GM23338 (cell line): ENCODE data around the gene NCF2. TPM values are rescaled to one million over a fixed set of nuclear protein-coding genes. Genes with fewer than 3 reads are reported as not detected.

Experiments used
- ATAC-seq: fragments of 200-7000 bp; cut with Tn5 transposase; 3 replicates; pipeline ENCODE4 v1.9.1; 2020
- DNase-seq: peaks from one replicate; pipeline ENCODE4 v3.0.0-alpha.2; 2015; ENCODE audit warnings: low spot score
- H2AFZ ChIP-seq: fragments of 200-600 bp; sonication (generic); 2 replicates; pipeline ENCODE4 v1.8.0; 2016; ENCODE audit warnings: antibody characterized with exemption, mild to moderate bottlenecking, moderate library complexity
- H3F3A ChIP-seq: fragments of 200-600 bp; sonication (generic); replicated peaks from 2 replicates; pipeline ENCODE4 v1.8.0; 2017; ENCODE audit warnings: antibody characterized with exemption, mixed run types, low read depth
- H3K27ac ChIP-seq: fragments of 200-600 bp; sonication (generic); 2 replicates; pipeline ENCODE4 v1.6.1; 2016; ENCODE audit warnings: low read depth
- H3K27me3 ChIP-seq: fragments of 200-600 bp; sonication (generic); 2 replicates; pipeline ENCODE4 v1.8.0; 2016; ENCODE audit warnings: mild to moderate bottlenecking, mixed run types, moderate library complexity; ENCODE audit not compliant: insufficient read depth
- H3K36me3 ChIP-seq: fragments of 200-600 bp; sonication (generic); 2 replicates; pipeline ENCODE4 v1.8.0; 2016; ENCODE audit warnings: mild to moderate bottlenecking; ENCODE audit not compliant: insufficient read depth
- H3K4me1 ChIP-seq: fragments of 200-600 bp; sonication (generic); 2 replicates; pipeline ENCODE4 v1.8.0; 2016; ENCODE audit warnings: mild to moderate bottlenecking, moderate library complexity; ENCODE audit not compliant: insufficient read depth
- H3K4me2 ChIP-seq: fragments of 200-600 bp; sonication (generic); 2 replicates; pipeline ENCODE4 v1.7.1; 2017; ENCODE audit warnings: mixed run types
- H3K4me3 ChIP-seq: fragments of 200-600 bp; sonication (generic); 2 replicates; pipeline ENCODE4 v1.6.1; 2016; ENCODE audit warnings: mixed run types
- H3K79me2 ChIP-seq: fragments of 200-600 bp; sonication (generic); replicated peaks from 2 replicates; pipeline ENCODE4 v1.8.0; 2017; ENCODE audit warnings: mild to moderate bottlenecking; ENCODE audit not compliant: insufficient read depth
- H3K9me2 ChIP-seq: fragments of 200-600 bp; sonication (generic); 2 replicates; pipeline ENCODE4 v1.8.0; 2017; ENCODE audit not compliant: insufficient read depth
- H4K20me1 ChIP-seq: fragments of 200-600 bp; sonication (generic); replicated peaks from 2 replicates; pipeline ENCODE4 v1.8.0; 2017; ENCODE audit warnings: mild to moderate bottlenecking; ENCODE audit not compliant: insufficient read depth
- H3K27ac Mint-ChIP-seq: 2 replicates; pipeline ENCODE4 v1.8.0; 2020; ENCODE audit warnings: inconsistent platforms, mild to moderate bottlenecking, moderate library complexity, mixed read lengths
- H3K27me3 Mint-ChIP-seq: 3 replicates; pipeline ENCODE4 v1.8.0; 2022; ENCODE audit warnings: low read depth, mild to moderate bottlenecking, moderate library complexity, mixed read lengths, inconsistent platforms; ENCODE audit not compliant: insufficient read depth, poor library complexity
- H3K36me3 Mint-ChIP-seq: 3 replicates; pipeline ENCODE4 v1.8.0; 2021; ENCODE audit warnings: low read depth, mild to moderate bottlenecking, inconsistent platforms, moderate library complexity, mixed read lengths
- H3K4me1 Mint-ChIP-seq: 3 replicates; pipeline ENCODE4 v1.8.0; 2020; ENCODE audit warnings: mild to moderate bottlenecking, inconsistent platforms, mixed read lengths
- H3K4me3 Mint-ChIP-seq: 3 replicates; pipeline ENCODE4 v1.8.0; 2021; ENCODE audit warnings: moderate library complexity, mild to moderate bottlenecking, inconsistent platforms, mixed read lengths
- H3K9me3 Mint-ChIP-seq: 3 replicates; pipeline ENCODE4 v1.8.0; 2020; ENCODE audit warnings: moderate library complexity, mild to moderate bottlenecking, inconsistent platforms, mixed read lengths
- NANOG ChIP-seq: IDR thresholded peaks from 2 replicates; pipeline ENCODE4 v1.6.1; 2016; ENCODE audit warnings: antibody characterized with exemption, borderline replicate concordance
- POLR2AphosphoS5 ChIP-seq: IDR thresholded peaks from 2 replicates; pipeline ENCODE4 v1.6.1; 2016; ENCODE audit warnings: antibody characterized with exemption, low read depth
- REST ChIP-seq: IDR thresholded peaks from one replicate; pipeline ENCODE4 v1.6.1; 2018; ENCODE audit warnings: antibody characterized with exemption; ENCODE audit not compliant: unreplicated experiment
- STAT1 ChIP-seq: IDR thresholded peaks from one replicate; pipeline ENCODE4 v1.6.1; 2016; ENCODE audit warnings: antibody characterized with exemption; ENCODE audit not compliant: unreplicated experiment
- ZNF331 ChIP-seq: fragments of 250-450 bp; sonication (Bioruptor Pico); IDR thresholded peaks from 2 replicates; pipeline ENCODE4 v1.5.0; 2020; ENCODE audit warnings: low read depth, mild to moderate bottlenecking, moderate library complexity
- polyA plus RNA-seq: library from polyadenylated mRNA; unstranded; fragments of >200 nt; fragmentation: Nextera tagmentation; extraction: Ambion mirVana; gene quantifications from 2 replicates; pipeline ENCODE4 v1.2.1, GENCODE V29; 2016
- total RNA-seq: library from RNA; depleted of rRNA; stranded (reverse); fragments of >200 nt; shearing (Covaris generic); gene quantifications from 2 replicates; pipeline ENCODE4 v1.2.3, GENCODE V29; 2014
- TF ChIP-seq, protein P1 (sequence below), 2 experiments: fragments of 200-600 bp in 1 of 2; sonication (generic) in 1 of 2; conservative IDR thresholded peaks; 2 replicates each; pipeline versions ENCODE4 v1.5.1 to v1.6.1; 2016 to 2017; ENCODE audit warnings: antibody characterized with exemption in 2 of 2, low read depth in 2 of 2, mild to moderate bottlenecking in 2 of 2, moderate library complexity in 1 of 2
- TF ChIP-seq, protein P2 (sequence below): IDR thresholded peaks from 2 replicates; pipeline ENCODE4 v1.6.1; 2016; ENCODE audit warnings: antibody characterized with exemption
- TF ChIP-seq, protein P3 (sequence below): fragments of 250-450 bp; sonication (Bioruptor Pico); IDR thresholded peaks from 2 replicates; pipeline ENCODE4 v1.5.0; 2020; ENCODE audit warnings: mild to moderate bottlenecking, moderate library complexity

Gene NCF2
- total and polyA plus RNA-seq, 2 experiments from 2014 or later: not detected

DNA sequence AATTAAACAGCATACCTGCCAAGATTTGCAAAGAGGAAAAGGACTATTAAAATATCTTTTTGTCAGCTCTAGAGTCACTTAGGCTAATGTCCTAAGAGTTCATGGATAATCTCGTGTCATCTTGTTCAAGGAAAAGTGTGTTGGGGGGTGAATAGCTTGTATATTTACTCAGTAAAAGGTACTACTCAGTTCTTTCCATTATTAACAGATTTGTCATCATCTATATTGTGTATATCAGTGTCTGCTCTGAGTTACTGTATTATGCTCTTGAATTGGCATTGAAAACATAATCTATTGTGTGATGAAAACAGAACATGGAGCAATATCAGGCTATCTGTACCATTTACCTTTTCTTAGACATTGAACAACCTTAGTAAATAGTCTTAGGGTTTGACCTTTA, 76.0 kb downstream of the NCF2 start (continued):
- TF ChIP-seq, protein P1, sequence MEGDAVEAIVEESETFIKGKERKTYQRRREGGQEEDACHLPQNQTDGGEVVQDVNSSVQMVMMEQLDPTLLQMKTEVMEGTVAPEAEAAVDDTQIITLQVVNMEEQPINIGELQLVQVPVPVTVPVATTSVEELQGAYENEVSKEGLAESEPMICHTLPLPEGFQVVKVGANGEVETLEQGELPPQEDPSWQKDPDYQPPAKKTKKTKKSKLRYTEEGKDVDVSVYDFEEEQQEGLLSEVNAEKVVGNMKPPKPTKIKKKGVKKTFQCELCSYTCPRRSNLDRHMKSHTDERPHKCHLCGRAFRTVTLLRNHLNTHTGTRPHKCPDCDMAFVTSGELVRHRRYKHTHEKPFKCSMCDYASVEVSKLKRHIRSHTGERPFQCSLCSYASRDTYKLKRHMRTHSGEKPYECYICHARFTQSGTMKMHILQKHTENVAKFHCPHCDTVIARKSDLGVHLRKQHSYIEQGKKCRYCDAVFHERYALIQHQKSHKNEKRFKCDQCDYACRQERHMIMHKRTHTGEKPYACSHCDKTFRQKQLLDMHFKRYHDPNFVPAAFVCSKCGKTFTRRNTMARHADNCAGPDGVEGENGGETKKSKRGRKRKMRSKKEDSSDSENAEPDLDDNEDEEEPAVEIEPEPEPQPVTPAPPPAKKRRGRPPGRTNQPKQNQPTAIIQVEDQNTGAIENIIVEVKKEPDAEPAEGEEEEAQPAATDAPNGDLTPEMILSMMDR (conservative IDR thresholded peaks at IDR 0.05; ENCODE audit: low read depth in 2 of 2): no peak
- TF ChIP-seq STAT1: no peak
- TF ChIP-seq, protein P2, sequence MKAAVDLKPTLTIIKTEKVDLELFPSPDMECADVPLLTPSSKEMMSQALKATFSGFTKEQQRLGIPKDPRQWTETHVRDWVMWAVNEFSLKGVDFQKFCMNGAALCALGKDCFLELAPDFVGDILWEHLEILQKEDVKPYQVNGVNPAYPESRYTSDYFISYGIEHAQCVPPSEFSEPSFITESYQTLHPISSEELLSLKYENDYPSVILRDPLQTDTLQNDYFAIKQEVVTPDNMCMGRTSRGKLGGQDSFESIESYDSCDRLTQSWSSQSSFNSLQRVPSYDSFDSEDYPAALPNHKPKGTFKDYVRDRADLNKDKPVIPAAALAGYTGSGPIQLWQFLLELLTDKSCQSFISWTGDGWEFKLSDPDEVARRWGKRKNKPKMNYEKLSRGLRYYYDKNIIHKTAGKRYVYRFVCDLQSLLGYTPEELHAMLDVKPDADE: no peak
- no peak for TF ChIP-seq REST
- no peak for TF ChIP-seq POLR2AphosphoS5

GRCh38 chr1:183512450-183512849, 77.8 kb downstream of the NCF2 start:
- TF ChIP-seq STAT1 (no peak), ZNF331 (CRISPR knock-in tag) (no peak)
- no peaks in the 10 kb centered on the region for H3K9me2 ChIP-seq
- DNase-seq (no peak), ATAC-seq (no peak)
- no peak overlapping the region for H3K27ac ChIP-seq
- peaks cover 58% of the 10 kb centered on the region for H3K79me2 ChIP-seq
- peaks cover 22% of the 10 kb centered on the region for H3K4me1 ChIP-seq
- Mint-ChIP-seq H3K4me3 (no peak overlapping the region), H3K27ac (no peak overlapping the region), H3K36me3 (peaks cover 5% of the 10 kb centered on the region; the same call in 2 of the 3 replicates), H3K9me3 (no peaks in the 10 kb centered on the region), H3K4me1 (peaks cover 14% of the 10 kb centered on the region), H3K27me3 (peaks cover 2% of the 10 kb centered on the region)
- no peak overlapping the region for H3K4me3 ChIP-seq
- H3K4me2 ChIP-seq: no peak overlapping the region
- no peak overlapping the region for H2AFZ ChIP-seq
- H3K27me3 ChIP-seq: no peaks in the 10 kb centered on the region
- H3K36me3 ChIP-seq: peaks cover 7% of the 10 kb centered on the region; the same call in 1 of the 2 replicates
- H3F3A ChIP-seq: no peaks in the 10 kb centered on the region
- peaks cover 2% of the 10 kb centered on the region for H4K20me1 ChIP-seq

DNA sequence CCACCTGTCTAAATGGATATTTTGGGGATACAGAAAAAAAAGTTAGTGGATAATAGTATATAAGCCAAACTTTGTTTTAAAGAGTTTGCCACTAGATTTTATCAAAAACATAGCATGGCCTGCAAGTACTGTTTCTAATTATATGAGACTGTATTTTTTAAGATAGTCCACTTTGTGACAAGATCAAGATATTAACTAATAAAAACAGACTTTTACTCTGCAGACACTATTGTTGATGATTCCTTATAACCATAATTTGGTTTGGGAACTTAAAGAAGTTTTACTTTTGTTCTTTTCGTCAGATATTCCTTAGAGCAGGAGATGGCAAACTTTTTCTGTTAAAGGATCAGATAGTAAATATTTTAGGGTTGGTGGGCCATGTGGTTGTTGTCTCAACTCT, 81.6 kb downstream of the NCF2 start:
- Histone ChIP-seq H3K36me3 (no peaks in the 10 kb centered on the region), H3F3A (no peaks in the 10 kb centered on the region), H3K4me2 (no peak overlapping the region), H2AFZ (no peak overlapping the region), H3K4me3 (no peak overlapping the region), H3K9me2 (no peaks in the 10 kb centered on the region), H3K4me1 (peaks cover 19% of the 10 kb centered on the region), H4K20me1 (peaks cover 14% of the 10 kb centered on the region), H3K27me3 (no peaks in the 10 kb centered on the region), H3K79me2 (peaks cover 94% of the 10 kb centered on the region), H3K27ac (no peak overlapping the region)
- Mint-ChIP-seq H3K27me3 (peaks cover 2% of the 10 kb centered on the region), H3K36me3 (no peaks in the 10 kb centered on the region), H3K27ac (no peak overlapping the region), H3K4me3 (no peak overlapping the region), H3K9me3 (no peaks in the 10 kb centered on the region), H3K4me1 (peaks cover 8% of the 10 kb centered on the region)
- ATAC-seq (no peak), DNase-seq (no peak)
- TF ChIP-seq NANOG: no peak
- TF ChIP-seq, protein P3, sequence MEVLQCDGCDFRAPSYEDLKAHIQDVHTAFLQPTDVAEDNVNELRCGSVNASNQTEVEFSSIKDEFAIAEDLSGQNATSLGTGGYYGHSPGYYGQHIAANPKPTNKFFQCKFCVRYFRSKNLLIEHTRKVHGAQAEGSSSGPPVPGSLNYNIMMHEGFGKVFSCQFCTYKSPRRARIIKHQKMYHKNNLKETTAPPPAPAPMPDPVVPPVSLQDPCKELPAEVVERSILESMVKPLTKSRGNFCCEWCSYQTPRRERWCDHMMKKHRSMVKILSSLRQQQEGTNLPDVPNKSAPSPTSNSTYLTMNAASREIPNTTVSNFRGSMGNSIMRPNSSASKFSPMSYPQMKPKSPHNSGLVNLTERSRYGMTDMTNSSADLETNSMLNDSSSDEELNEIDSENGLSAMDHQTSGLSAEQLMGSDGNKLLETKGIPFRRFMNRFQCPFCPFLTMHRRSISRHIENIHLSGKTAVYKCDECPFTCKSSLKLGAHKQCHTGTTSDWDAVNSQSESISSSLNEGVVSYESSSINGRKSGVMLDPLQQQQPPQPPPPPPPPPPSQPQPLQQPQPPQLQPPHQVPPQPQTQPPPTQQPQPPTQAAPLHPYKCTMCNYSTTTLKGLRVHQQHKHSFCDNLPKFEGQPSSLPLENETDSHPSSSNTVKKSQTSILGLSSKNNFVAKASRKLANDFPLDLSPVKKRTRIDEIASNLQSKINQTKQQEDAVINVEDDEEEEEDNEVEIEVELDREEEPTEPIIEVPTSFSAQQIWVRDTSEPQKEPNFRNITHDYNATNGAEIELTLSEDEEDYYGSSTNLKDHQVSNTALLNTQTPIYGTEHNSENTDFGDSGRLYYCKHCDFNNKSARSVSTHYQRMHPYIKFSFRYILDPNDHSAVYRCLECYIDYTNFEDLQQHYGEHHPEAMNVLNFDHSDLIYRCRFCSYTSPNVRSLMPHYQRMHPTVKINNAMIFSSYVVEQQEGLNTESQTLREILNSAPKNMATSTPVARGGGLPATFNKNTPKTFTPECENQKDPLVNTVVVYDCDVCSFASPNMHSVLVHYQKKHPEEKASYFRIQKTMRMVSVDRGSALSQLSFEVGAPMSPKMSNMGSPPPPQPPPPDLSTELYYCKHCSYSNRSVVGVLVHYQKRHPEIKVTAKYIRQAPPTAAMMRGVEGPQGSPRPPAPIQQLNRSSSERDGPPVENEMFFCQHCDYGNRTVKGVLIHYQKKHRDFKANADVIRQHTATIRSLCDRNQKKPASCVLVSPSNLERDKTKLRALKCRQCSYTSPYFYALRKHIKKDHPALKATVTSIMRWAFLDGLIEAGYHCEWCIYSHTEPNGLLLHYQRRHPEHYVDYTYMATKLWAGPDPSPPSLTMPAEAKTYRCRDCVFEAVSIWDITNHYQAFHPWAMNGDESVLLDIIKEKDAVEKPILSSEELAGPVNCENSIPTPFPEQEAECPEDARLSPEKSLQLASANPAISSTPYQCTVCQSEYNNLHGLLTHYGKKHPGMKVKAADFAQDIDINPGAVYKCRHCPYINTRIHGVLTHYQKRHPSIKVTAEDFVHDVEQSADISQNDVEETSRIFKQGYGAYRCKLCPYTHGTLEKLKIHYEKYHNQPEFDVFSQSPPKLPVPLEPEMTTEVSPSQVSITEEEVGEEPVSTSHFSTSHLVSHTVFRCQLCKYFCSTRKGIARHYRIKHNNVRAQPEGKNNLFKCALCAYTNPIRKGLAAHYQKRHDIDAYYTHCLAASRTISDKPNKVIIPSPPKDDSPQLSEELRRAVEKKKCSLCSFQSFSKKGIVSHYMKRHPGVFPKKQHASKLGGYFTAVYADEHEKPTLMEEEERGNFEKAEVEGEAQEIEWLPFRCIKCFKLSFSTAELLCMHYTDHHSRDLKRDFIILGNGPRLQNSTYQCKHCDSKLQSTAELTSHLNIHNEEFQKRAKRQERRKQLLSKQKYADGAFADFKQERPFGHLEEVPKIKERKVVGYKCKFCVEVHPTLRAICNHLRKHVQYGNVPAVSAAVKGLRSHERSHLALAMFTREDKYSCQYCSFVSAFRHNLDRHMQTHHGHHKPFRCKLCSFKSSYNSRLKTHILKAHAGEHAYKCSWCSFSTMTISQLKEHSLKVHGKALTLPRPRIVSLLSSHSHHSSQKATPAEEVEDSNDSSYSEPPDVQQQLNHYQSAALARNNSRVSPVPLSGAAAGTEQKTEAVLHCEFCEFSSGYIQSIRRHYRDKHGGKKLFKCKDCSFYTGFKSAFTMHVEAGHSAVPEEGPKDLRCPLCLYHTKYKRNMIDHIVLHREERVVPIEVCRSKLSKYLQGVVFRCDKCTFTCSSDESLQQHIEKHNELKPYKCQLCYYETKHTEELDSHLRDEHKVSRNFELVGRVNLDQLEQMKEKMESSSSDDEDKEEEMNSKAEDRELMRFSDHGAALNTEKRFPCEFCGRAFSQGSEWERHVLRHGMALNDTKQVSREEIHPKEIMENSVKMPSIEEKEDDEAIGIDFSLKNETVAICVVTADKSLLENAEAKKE (CRISPR knock-in tag): no peak
